SK-N-SH (cell line): Measurements from ENCODE around the gene FBP1. TPM values are rescaled to one million over a fixed set of nuclear protein-coding genes. Genes with fewer than 3 reads are reported as not detected.

Experiments
- CTCF ChIA-PET: fragments of 300-600, 350-600 bp; formaldehyde crosslinking; extraction: SDS; loops from one replicate; lab custom pipeline; 2021; lab: Yijun Ruan, JAX
- POLR2A ChIA-PET: fragments of 350-600 bp; sonication (Branson Sonifier 250); formaldehyde crosslinking; extraction: SDS; loops from one replicate; lab custom pipeline; 2020; ENCODE audit warnings: antibody characterized with exemption, inconsistent platforms; lab: Yijun Ruan, JAX
- DNase-seq: peaks from one replicate; pipeline ENCODE4 v3.0.0; 2012
- H2AFZ ChIP-seq: fragments of 200-600 bp; sonication (generic); 2 replicates; pipeline ENCODE4 v1.8.1; 2016; ENCODE audit warnings: antibody characterized with exemption, mild to moderate bottlenecking, low read depth
- H3F3A ChIP-seq: fragments of 200-600 bp; sonication (generic); replicated peaks from 2 replicates; pipeline ENCODE3; 2016; ENCODE audit warnings: antibody characterized with exemption, mild to moderate bottlenecking; ENCODE audit not compliant: insufficient read depth
- H3K27ac ChIP-seq, 2 experiments: fragments of 200-500 bp in 1 of 2; fragments of 200-600 bp in 1 of 2; sonication (Bioruptor generic) in 1 of 2; sonication (generic), shearing (Covaris generic) in 1 of 2; 2 replicates each; pipeline versions ENCODE4 v1.5.1 to v1.6.1; 2014 to 2016; ENCODE audit warnings: low read depth in 2 of 2, inconsistent platforms in 1 of 2, low read length in 1 of 2, mild to moderate bottlenecking in 1 of 2, mixed read lengths in 1 of 2
- H3K27me3 ChIP-seq: fragments of 200-600 bp; sonication (generic), shearing (Covaris generic); 2 replicates; pipeline ENCODE4 v1.6.1; 2016; ENCODE audit warnings: mixed run types; ENCODE audit not compliant: insufficient read depth
- H3K36me3 ChIP-seq, 2 experiments: fragments of 200-500 bp in 1 of 2; fragments of 200-600 bp in 1 of 2; sonication (Bioruptor generic) in 1 of 2; sonication (generic) in 1 of 2; replicated peaks in 1 of 2; 2 replicates each; pipeline versions ENCODE3 to v1.5.1; 2014 to 2016; ENCODE audit warnings: low read length in 1 of 2, mild to moderate bottlenecking in 1 of 2; ENCODE audit not compliant: insufficient read depth in 2 of 2, control insufficient read depth in 1 of 2
- H3K4me1 ChIP-seq, 2 experiments: fragments of 200-500 bp in 1 of 2; fragments of 200-600 bp in 1 of 2; sonication (Bioruptor generic) in 1 of 2; sonication (generic), shearing (Covaris generic) in 1 of 2; 2 replicates each; pipeline versions ENCODE4 v1.5.1 to v1.6.1; 2014 to 2016; ENCODE audit warnings: low read depth in 1 of 2, low read length in 1 of 2, mixed run types in 1 of 2; ENCODE audit not compliant: insufficient read depth in 2 of 2, control insufficient read depth in 1 of 2
- H3K4me2 ChIP-seq: fragments of 200-600 bp; sonication (generic), shearing (Covaris generic); 2 replicates; pipeline ENCODE4 v1.6.1; 2017; ENCODE audit warnings: mixed run types
- H3K4me3 ChIP-seq, 2 experiments: fragments of 200-500 bp in 1 of 2; fragments of 200-600 bp in 1 of 2; sonication (Bioruptor generic) in 1 of 2; sonication (generic), shearing (Covaris generic) in 1 of 2; 2 replicates each; pipeline versions ENCODE4 v1.5.1 to v1.8.1; 2014 to 2016; ENCODE audit warnings: low read depth in 2 of 2, inconsistent platforms in 1 of 2, low read length in 1 of 2, mild to moderate bottlenecking in 1 of 2, mixed read lengths in 1 of 2, moderate library complexity in 1 of 2
- H3K79me2 ChIP-seq: fragments of 200-600 bp; sonication (generic); 2 replicates; pipeline ENCODE4 v1.8.1; 2017; ENCODE audit warnings: mild to moderate bottlenecking; ENCODE audit not compliant: insufficient read depth
- H3K9ac ChIP-seq: fragments of 200-600 bp; sonication (generic); 2 replicates; pipeline ENCODE4 v1.6.1; 2017; ENCODE audit warnings: mixed run types
- H3K9me2 ChIP-seq: fragments of 200-600 bp; sonication (generic); 2 replicates; pipeline ENCODE4 v1.6.1; 2017; ENCODE audit warnings: mixed run types
- H3K9me3 ChIP-seq: fragments of 200-600 bp; sonication (generic); 2 replicates; pipeline ENCODE4 v1.6.1; 2017; ENCODE audit warnings: mixed run types, mild to moderate bottlenecking, moderate library complexity
- H4K20me1 ChIP-seq: fragments of 200-600 bp; sonication (generic); 2 replicates; pipeline ENCODE4 v1.6.1; 2017; ENCODE audit warnings: mild to moderate bottlenecking, mixed run types; ENCODE audit not compliant: insufficient read depth
- EP300 ChIP-seq, 2 experiments: IDR thresholded peaks; 2 replicates each; pipeline versions ENCODE4 v1.4.0 to v1.6.1; 2012; ENCODE audit warnings: borderline replicate concordance in 1 of 2, low read depth in 1 of 2, low read length in 1 of 2
- EZH2phosphoT487 ChIP-seq: fragments of 200-600 bp; sonication (generic); IDR thresholded peaks from 2 replicates; pipeline ENCODE4 v1.6.1; 2017; ENCODE audit warnings: low read depth, mixed run types, mild to moderate bottlenecking, antibody characterized with exemption, moderate library complexity, borderline replicate concordance
- FOXJ3 ChIP-seq: sonication (generic); formaldehyde crosslinking; IDR thresholded peaks from 2 replicates; pipeline ENCODE4 v1.5.1; 2020; ENCODE audit warnings: mild to moderate bottlenecking, missing genetic modification reagents
- GABPA ChIP-seq: IDR thresholded peaks from 2 replicates; pipeline ENCODE4 v1.4.0; 2012; ENCODE audit warnings: low read depth, mild to moderate bottlenecking
- GATA2 ChIP-seq: sonication (generic); formaldehyde crosslinking; IDR thresholded peaks from 2 replicates; pipeline ENCODE4 v1.5.0; 2020; ENCODE audit warnings: mild to moderate bottlenecking, missing genetic modification reagents
- JUND ChIP-seq: IDR thresholded peaks from 2 replicates; pipeline ENCODE4 v1.4.0; 2012
- MEF2A ChIP-seq: IDR thresholded peaks from 2 replicates; pipeline ENCODE4 v1.4.0; 2012; ENCODE audit warnings: low read depth, borderline replicate concordance
- MXI1 ChIP-seq: IDR thresholded peaks from 2 replicates; pipeline ENCODE4 v1.6.1; 2012; ENCODE audit warnings: mild to moderate bottlenecking, low read depth, low read length, improper control_type of control experiment
- TAF1 ChIP-seq: IDR thresholded peaks from 2 replicates; pipeline ENCODE4 v1.6.1; 2012; ENCODE audit warnings: low read depth, mild to moderate bottlenecking, low read length, moderate library complexity, borderline replicate concordance
- TCF12 ChIP-seq: IDR thresholded peaks from 2 replicates; pipeline ENCODE4 v1.4.0; 2012
- USF2 ChIP-seq: fragments of 150-350 bp; IDR thresholded peaks from 2 replicates; pipeline ENCODE4 v1.6.1; 2017; ENCODE audit warnings: antibody characterized with exemption, low read length, low read depth, borderline replicate concordance
- YY1 ChIP-seq: IDR thresholded peaks from 2 replicates; pipeline ENCODE4 v1.4.0; 2012; ENCODE audit warnings: low read depth, mild to moderate bottlenecking
- WGBS: methylation state at CpG from one replicate; pipeline ENCODE4 v1.1.6; 2017; ENCODE audit warnings: low lambda C conversion rate; 5-methylcytosine and 5-hydroxymethylcytosine counted together
- polyA plus RNA-seq, 3 experiments: library from polyadenylated mRNA; depleted of rRNA; stranded (reverse); fragments of >200 nt; gene quantifications; 2 replicates each; pipeline ENCODE4 v1.2.3, GENCODE V29; 2012
- TF ChIP-seq, protein P1 (sequence below): IDR thresholded peaks from 2 replicates; pipeline ENCODE4 v1.6.1; 2012; ENCODE audit warnings: mild to moderate bottlenecking, low read depth, low read length, moderate library complexity
- TF ChIP-seq, protein P2 (sequence below): IDR thresholded peaks from 2 replicates; pipeline ENCODE4 v1.4.0; 2012; ENCODE audit warnings: low read depth, borderline replicate concordance

The FBP1 gene
- polyA plus RNA-seq, 1 of the 3 experiments (the other 2 are of a cell fraction) = not detected

- TF ChIP-seq EZH2phosphoT487 (no peak), YY1 (no peak), GABPA (no peak), FOXJ3 (peak; percentile 81), GATA2 (CRISPR knock-in tag) (peak; percentile 93)
- TF ChIP-seq, protein P1, sequence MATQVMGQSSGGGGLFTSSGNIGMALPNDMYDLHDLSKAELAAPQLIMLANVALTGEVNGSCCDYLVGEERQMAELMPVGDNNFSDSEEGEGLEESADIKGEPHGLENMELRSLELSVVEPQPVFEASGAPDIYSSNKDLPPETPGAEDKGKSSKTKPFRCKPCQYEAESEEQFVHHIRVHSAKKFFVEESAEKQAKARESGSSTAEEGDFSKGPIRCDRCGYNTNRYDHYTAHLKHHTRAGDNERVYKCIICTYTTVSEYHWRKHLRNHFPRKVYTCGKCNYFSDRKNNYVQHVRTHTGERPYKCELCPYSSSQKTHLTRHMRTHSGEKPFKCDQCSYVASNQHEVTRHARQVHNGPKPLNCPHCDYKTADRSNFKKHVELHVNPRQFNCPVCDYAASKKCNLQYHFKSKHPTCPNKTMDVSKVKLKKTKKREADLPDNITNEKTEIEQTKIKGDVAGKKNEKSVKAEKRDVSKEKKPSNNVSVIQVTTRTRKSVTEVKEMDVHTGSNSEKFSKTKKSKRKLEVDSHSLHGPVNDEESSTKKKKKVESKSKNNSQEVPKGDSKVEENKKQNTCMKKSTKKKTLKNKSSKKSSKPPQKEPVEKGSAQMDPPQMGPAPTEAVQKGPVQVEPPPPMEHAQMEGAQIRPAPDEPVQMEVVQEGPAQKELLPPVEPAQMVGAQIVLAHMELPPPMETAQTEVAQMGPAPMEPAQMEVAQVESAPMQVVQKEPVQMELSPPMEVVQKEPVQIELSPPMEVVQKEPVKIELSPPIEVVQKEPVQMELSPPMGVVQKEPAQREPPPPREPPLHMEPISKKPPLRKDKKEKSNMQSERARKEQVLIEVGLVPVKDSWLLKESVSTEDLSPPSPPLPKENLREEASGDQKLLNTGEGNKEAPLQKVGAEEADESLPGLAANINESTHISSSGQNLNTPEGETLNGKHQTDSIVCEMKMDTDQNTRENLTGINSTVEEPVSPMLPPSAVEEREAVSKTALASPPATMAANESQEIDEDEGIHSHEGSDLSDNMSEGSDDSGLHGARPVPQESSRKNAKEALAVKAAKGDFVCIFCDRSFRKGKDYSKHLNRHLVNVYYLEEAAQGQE = no peak
- TF ChIP-seq, all 33 proteins: peak for 10
These were observed 29.1 kb downstream of the FBP1 start (continued) for GRCh38 chr9:94610181-94610606.

- no peaks in the 10 kb centered on the region for H3K9me2 ChIP-seq
- DNase-seq = no peak
- H3K4me1 ChIP-seq = peaks cover 0 to 60% of the 10 kb centered on the region in 2 experiments; a peak in 2 of 4 replicates
- no peak overlapping the region for H2AFZ ChIP-seq
- H3K79me2 ChIP-seq = no peaks in the 10 kb centered on the region
- 86% methylated on average over 8 of the region's 8 CpGs for WGBS
- no peak overlapping the region for H3K4me3 ChIP-seq
- ChIA-PET CTCF (interaction anchor here (2.6 kb wide), 1 partner anchor 74 kb away, joined by 8 read pairs; no protein-coding TSS in a partner anchor), POLR2A (no interaction called here)
- peak overlapping the region in 1 of 2 experiments; percentile 26; a peak in 1 of 4 replicates for H3K27ac ChIP-seq
- H3K9me3 ChIP-seq = no peaks in the 10 kb centered on the region
- H4K20me1 ChIP-seq = no peaks in the 10 kb centered on the region
- TF ChIP-seq, protein P2, sequence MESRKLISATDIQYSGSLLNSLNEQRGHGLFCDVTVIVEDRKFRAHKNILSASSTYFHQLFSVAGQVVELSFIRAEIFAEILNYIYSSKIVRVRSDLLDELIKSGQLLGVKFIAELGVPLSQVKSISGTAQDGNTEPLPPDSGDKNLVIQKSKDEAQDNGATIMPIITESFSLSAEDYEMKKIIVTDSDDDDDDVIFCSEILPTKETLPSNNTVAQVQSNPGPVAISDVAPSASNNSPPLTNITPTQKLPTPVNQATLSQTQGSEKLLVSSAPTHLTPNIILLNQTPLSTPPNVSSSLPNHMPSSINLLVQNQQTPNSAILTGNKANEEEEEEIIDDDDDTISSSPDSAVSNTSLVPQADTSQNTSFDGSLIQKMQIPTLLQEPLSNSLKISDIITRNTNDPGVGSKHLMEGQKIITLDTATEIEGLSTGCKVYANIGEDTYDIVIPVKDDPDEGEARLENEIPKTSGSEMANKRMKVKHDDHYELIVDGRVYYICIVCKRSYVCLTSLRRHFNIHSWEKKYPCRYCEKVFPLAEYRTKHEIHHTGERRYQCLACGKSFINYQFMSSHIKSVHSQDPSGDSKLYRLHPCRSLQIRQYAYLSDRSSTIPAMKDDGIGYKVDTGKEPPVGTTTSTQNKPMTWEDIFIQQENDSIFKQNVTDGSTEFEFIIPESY = no peak
- TF ChIP-seq JUND (no peak), MEF2A (no peak), USF2 (no peak), GATA2 (CRISPR knock-in tag) (no peak), YY1 (no peak), MXI1 (no peak), EP300 (IDR thresholded peaks at IDR 0.05; ENCODE audit: borderline replicate concordance in 1 of 2, low read depth in 1 of 2, low read length in 1 of 2) (no peak), TCF12 (no peak), TAF1 (no peak)
- H3K4me2 ChIP-seq = no peak overlapping the region
- peaks cover 4% of the 10 kb centered on the region; the same call in 1 of the 2 replicates for H3K27me3 ChIP-seq
- H3K36me3 ChIP-seq = no peaks in the 10 kb centered on the region
- H3K9ac ChIP-seq = no peak overlapping the region
- H3F3A ChIP-seq = no peaks in the 10 kb centered on the region
These were observed 32.0 kb downstream of the FBP1 start for GRCh38 chr9:94607423-94607691.
